Endothelial cell of coronary artery (primary cell): ENCODE measurements around the gene CNPY1. TPM values are rescaled to one million over a fixed set of nuclear protein-coding genes. Genes with fewer than 3 reads are reported as not detected.

Source experiments
- total RNA-seq: library from RNA; depleted of rRNA; stranded (reverse); fragments of >200 nt; gene quantifications from 2 replicates; pipeline ENCODE4 v1.2.3, GENCODE V29; 2014

The CNPY1 gene
- total RNA-seq = not detected in 2 replicates

DNA sequence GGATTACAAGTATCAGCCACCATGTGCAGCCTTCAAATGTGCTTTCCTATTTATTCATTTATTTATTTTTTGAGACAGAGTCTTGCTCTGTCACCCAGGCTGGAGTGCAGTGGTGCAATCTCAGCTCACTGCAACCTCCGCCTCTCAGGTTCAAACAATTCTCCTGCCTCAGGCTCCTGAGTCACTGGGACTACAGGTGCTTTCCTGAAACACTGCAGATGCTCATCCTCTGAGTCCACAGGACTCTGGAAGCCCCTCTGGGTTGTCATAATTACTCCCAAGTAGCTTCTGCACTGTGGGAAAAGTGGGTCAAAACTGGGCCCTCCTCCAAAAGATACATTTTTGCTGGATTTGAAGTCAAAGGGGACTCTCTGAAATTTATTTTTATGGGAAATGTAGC, at the start of gene CNPY1:
CNPY1 (minus strand) TSS at position 111 of the 400 bp plus-strand sequence. CDS start 630 bp downstream, outside the sequence.

DNA sequence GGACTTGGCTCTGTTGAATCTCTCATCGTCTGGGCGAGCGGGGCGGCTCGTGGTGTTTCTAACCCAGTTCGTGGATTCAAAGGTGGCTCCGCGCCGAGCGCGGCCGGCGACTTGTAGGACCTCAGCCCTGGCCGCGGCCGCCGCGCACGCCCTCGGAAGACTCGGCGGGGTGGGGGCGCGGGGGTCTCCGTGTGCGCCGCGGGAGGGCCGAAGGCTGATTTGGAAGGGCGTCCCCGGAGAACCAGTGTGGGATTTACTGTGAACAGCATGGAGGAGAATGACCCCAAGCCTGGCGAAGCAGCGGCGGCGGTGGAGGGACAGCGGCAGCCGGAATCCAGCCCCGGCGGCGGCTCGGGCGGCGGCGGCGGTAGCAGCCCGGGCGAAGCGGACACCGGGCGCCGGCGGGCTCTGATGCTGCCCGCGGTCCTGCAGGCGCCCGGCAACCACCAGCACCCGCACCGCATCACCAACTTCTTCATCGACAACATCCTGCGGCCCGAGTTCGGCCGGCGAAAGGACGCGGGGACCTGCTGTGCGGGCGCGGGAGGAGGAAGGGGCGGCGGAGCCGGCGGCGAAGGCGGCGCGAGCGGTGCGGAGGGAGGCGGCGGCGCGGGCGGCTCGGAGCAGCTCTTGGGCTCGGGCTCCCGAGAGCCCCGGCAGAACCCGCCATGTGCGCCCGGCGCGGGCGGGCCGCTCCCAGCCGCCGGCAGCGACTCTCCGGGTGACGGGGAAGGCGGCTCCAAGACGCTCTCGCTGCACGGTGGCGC, 88.1 kb downstream of the CNPY1 start, which contains the start of gene EN2:
EN2 (plus strand) TSS at position 19 of the 767 bp plus-strand sequence; CDS start at position 268, 249 bp downstream.

Other genes starting within 250 kb of the CNPY1 start
- gene INSIG1, start 248.7 kb downstream of the CNPY1 start, total RNA-seq = 18.3 and 26.5 TPM in 2 replicates
- gene EN2, start 88.4 kb downstream of the CNPY1 start, total RNA-seq = 0.09 TPM in 1 of 2 replicates, not detected in the other
- 27.5 and 37.6 TPM in 2 replicates for gene RBM33, start 98.1 kb upstream of the CNPY1 start, total RNA-seq